ENCODE data around the gene MAP1B.

Gene MAP1B

GRCh38 chr5:72147569-72147968, 40.3 kb downstream of the MAP1B start:
- intact Hi-C loops (cut with DNase I; ENCODE audit: low total_unique reads): loop anchor here (10.0 kb wide), 1 partner anchor 157 kb away; no protein-coding TSS in a partner anchor
- Histone ChIP-seq H3K27me3 (no peaks in the 10 kb centered on the region), H3K4me3 (no peak overlapping the region), H3K27ac (peak overlapping the region; percentile 82 to 87), H3K4me1 (peaks cover 0 to 100% (median 73%) of the 10 kb centered on the region in 4 donors), H3K9me3 (no peaks in the 10 kb centered on the region), H3K36me3 (peaks cover 0 to 9% (median 5%) of the 10 kb centered on the region in 3 donors)
- DNase-seq: no peak
- no peak for TF ChIP-seq CTCF (IDR thresholded peaks at IDR 0.05)

GRCh38 chr5:72149742-72150141, 42.5 kb downstream of the MAP1B start:
- Histone ChIP-seq H3K4me1 (peaks cover 0 to 100% (median 76%) of the 10 kb centered on the region in 4 donors), H3K27ac (peak overlapping the region; percentile 82 to 87), H3K9me3 (no peaks in the 10 kb centered on the region), H3K4me3 (no peak overlapping the region), H3K27me3 (no peaks in the 10 kb centered on the region), H3K36me3 (peaks cover 0 to 9% (median 5%) of the 10 kb centered on the region in 3 donors)
- intact Hi-C loops (cut with DNase I; ENCODE audit: low total_unique reads): loop anchor here (10.0 kb wide), 1 partner anchor 155 kb away; no protein-coding TSS in a partner anchor
- peak; percentile 40 to 49 for TF ChIP-seq CTCF (IDR thresholded peaks at IDR 0.05)
- DNase-seq: no peak

- H3K4me3 ChIP-seq: no peak overlapping the region
- H3K9me3 ChIP-seq: no peaks in the 10 kb centered on the region
- H3K36me3 ChIP-seq: peaks cover 0 to 9% (median 5%) of the 10 kb centered on the region in 3 donors
- peak overlapping the region; percentile 82 to 87 for H3K27ac ChIP-seq
- H3K27me3 ChIP-seq: no peaks in the 10 kb centered on the region
- peaks cover 0 to 100% (median 74%) of the 10 kb centered on the region in 4 donors for H3K4me1 ChIP-seq
- TF ChIP-seq CTCF (IDR thresholded peaks at IDR 0.05): no peak
- DNase-seq: no peak
- intact Hi-C loops (cut with DNase I; ENCODE audit: low total_unique reads): no loop called here
These were observed 43.9 kb downstream of the MAP1B start for GRCh38 chr5:72151169-72151568.

GRCh38 chr5:72151646-72152045, 44.4 kb downstream of the MAP1B start:
- Histone ChIP-seq H3K9me3 (no peaks in the 10 kb centered on the region), H3K27me3 (no peaks in the 10 kb centered on the region), H3K27ac (peak overlapping the region; percentile 82 to 87), H3K4me3 (no peak overlapping the region), H3K36me3 (peaks cover 0 to 9% (median 5%) of the 10 kb centered on the region in 3 donors), H3K4me1 (peaks cover 0 to 100% (median 71%) of the 10 kb centered on the region in 4 donors)
- no peak for TF ChIP-seq CTCF (IDR thresholded peaks at IDR 0.05)
- no peak for DNase-seq
- intact Hi-C loops (cut with DNase I; ENCODE audit: low total_unique reads): no loop called here

GRCh38 chr5:72152545-72152944, 45.3 kb downstream of the MAP1B start:
- intact Hi-C loops (cut with DNase I; ENCODE audit: low total_unique reads): no loop called here
- no peak for DNase-seq

More at GRCh38 chr5:72152545-72152944, 45.3 kb downstream of the MAP1B start:
- TF ChIP-seq CTCF (IDR thresholded peaks at IDR 0.05): no peak
- no peaks in the 10 kb centered on the region for H3K9me3 ChIP-seq
- peaks cover 0 to 9% (median 5%) of the 10 kb centered on the region in 3 donors for H3K36me3 ChIP-seq
- H3K4me3 ChIP-seq: no peak overlapping the region
- no peaks in the 10 kb centered on the region for H3K27me3 ChIP-seq
- peak overlapping the region; percentile 82 to 87 for H3K27ac ChIP-seq
- H3K4me1 ChIP-seq: peaks cover 0 to 100% (median 75%) of the 10 kb centered on the region in 4 donors
